NCI-H1930 (cell line): ENCODE measurements around the gene TEX44.

Source experiments
- DNase-seq, 2 experiments: peaks; one replicate each; lab custom pipeline; 2025; lab: John Stamatoyannopoulos, UW

TEX44 gene

DNA sequence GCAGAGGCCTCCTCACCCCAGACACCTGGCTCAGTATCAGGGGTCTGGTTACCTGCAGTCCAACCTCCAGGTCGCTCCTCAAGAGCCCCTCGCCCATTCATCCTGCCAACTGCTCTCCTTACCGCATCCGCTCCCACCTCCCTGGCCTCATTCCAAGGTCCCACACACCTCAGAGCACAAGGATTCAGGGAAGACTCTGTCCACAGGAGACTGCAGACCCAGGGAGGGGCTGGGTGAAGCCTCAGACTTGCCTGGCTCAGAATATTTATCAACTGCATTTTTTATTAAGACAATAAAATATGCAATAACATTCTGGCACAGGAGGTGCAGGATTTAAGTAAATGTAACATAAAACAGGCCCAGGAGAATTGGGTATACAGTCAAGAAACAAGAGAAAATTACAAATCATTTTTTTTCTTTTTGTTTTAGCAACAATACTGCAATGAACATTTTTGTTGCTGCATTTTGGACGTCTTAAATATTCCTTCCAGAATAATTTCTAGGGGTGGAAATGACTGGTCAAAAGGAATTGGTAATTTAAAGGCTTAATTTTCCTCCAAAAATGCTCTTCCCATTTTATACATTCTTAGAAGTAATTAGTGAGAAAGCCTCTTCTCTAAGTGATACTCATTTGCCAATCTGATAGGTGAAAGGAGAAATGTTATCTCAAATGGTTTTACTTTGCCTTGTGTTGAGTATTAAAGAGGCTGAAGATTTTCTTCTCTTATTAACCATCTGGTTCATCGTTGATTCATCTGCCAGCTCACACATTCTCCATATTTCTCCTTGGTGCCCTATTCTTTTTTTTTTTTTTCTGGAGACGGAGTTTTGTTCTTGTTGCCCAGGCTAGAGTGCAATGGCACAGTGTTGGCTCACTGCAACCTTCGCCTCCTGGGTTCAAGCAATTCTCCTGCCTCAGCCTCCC lies 42.5 kb downstream of the TEX44 start:
- DNase-seq, result no peak

DNA sequence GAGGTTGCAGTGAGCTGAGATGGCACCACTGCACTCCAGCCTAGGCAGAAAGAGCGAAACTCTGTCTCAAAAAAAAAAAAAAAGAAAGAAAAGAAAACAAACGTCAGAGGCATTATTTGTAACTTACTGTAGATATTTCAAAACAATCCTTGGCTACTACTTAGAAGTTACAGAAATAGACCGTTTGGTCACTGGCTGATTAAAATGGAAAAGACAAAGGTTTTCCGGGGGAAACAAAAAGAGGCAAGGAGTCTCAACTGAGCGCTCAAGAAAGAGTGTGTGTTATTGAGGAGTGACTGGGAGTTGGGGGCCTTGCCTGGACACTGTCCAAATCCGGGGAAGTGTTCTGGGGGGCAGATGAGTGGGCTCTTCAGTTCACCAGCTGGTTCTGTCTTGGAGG lies 47.6 kb downstream of the TEX44 start:
- no peak for DNase-seq

DNA sequence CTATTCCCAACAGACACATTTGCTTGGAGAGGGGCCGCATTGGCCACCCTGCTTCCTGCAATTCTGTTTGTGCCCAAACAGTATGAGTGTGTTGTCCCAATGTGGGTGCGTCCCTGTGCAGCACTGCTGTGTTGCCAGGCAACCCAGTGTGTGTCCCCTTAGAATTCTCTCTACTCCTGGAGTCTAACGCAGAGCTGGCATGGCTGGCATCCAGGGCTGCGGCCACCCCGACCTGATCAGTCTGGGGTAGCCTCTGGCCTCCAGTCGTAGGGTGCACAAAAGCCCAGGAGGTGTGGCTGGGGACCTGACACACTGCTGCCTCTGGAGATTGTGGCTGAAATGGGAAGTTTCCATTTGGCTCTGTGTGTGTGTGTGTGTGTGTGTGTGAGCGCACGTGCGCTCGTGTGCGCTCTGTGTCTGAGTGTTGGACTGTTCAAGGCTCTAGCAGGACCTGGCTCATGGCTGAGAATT lies 48.0 kb downstream of the TEX44 start:
- no peak for DNase-seq

DNA sequence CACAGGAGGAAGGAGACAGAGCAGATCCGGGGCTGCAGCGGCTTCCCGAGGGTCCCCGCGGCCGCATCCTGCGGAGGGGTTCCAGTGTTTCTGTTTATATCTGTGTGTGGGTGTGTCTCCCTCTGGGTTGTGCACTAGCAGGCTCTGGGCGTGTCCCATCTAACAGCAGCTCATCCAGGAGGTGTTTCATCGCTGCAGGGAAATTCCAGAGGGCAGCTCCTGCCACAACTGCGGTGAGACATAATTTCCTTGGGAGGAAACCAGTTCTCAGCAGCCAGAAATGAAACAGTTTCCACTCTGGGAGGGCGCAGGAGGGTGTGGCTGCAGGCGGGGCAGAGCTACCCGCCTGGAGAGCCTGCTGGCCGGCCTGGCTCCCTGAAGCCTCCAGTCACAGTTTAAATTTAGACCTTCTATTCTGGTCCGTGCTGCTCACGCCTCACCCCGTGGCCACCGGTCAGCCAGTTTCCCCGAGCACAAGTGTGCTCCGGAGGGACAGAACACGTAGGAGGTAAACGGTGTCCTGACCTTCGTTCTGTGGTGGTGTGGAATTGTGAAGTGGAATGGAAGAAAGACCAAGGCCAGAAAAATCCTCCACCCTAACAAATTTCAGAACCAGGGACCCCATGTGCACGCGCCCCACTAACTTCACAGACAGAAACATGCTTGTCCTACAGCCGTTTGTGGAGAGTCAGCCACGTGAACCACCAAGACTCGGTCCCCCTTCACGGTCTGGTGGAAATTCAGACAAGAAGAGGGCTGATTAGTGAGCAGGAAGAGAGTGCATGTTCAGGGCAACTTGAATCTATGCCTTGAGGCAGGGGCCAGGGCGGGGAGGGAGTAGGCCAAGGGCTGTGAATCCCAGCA lies 50.2 kb downstream of the TEX44 start:
- no peak for DNase-seq

DNA sequence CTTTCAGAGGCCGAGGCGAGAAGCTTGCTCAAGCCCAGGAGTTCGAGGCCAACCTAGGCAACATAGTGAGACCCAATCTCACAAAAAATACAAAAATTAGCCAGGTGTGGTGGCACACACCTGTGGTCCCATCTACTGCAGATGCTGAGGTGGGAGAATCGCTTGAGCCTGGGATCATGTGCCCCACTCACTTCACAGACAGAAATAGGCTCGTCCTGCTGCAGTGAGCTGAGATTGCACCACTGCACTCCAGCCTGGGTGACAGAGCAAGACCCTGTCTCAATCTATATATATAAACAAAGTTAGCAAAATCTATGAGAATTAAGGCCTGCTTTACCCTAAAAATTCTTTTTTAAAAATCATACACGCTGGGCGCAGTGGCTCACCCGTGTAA lies 50.8 kb downstream of the TEX44 start:
- DNase-seq, result no peak
